Fibroblast of mammary gland (primary cell): Measurements from ENCODE around the gene INTS13.
A peak's percentile ranks its signal among the peaks of the same experiment; 100 is the strongest.
"Not testable (repeated sequence)": the region's sequence is repeated elsewhere in the genome, so short reads cannot be mapped to it uniquely, and the experiment has no call there.

Source experiments
- DNase-seq: peaks from one replicate; pipeline ENCODE4 v3.0.0-alpha.2; 2010; ENCODE audit warnings: low read depth
- H3K4me3 ChIP-seq: 2 replicates; pipeline ENCODE4 v1.5.1; 2011; ENCODE audit warnings: low read depth, mild to moderate bottlenecking, low read length, moderate library complexity; ENCODE audit not compliant: control insufficient read depth
- CTCF ChIP-seq: conservative IDR thresholded peaks from 2 replicates; pipeline ENCODE4 v1.5.1; 2011; ENCODE audit warnings: low read depth, low read length, inconsistent platforms; ENCODE audit not compliant: control insufficient read depth, insufficient read depth

The INTS13 gene

DNA sequence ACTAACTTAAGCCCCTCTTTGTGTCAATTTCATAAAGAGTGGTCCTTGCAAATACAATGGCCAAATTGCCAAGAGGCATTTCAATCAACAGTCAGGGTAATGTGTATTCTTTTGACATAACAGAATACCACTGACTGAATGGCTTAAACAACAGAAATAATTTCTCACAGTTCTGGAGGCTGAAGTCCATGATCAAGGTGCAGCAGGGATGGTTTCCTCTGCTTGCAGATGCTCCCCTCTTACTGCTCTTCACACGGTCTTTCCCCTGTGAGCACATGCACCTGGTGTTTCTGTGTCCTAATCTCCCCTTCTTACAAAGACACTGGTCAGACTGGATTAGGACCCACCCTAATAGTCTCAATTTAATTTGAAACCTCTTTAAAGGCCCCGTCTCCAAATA is 32.4 kb upstream of the INTS13 start:
- no peak for TF ChIP-seq CTCF
- no peak overlapping the region for H3K4me3 ChIP-seq
- DNase-seq: no peak

DNA sequence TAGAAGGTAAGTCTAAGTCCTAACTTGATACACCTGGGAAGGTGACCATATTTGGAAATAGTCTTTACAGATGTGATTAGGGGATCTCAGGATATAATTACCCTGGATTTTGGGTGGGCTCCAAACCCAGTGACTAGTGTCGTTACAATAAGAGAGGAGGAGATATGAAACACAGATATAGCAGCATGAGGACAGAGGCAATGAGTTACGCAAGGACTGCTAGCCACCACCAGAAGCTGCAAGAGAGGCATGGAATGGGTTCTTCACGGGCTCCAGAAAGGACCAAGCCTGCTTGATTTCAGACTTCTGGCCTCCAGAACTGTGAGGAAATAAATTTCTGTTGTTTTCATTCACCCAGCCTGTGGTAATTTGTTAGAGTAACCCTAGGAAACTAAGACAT is 29.1 kb upstream of the INTS13 start:
- no peak for DNase-seq
- no peak overlapping the region for H3K4me3 ChIP-seq
- no peak for TF ChIP-seq CTCF

- no peak for TF ChIP-seq CTCF
- H3K4me3 ChIP-seq: no peak overlapping the region
- DNase-seq: peak; percentile 26
Observed at GRCh38 chr12:26963413-26963812, 25.6 kb upstream of the INTS13 start.

GRCh38 chr12:26961803-26962202 is 24.0 kb upstream of the INTS13 start:
- DNase-seq: no peak
- H3K4me3 ChIP-seq: no peak overlapping the region
- TF ChIP-seq CTCF: no peak

DNA sequence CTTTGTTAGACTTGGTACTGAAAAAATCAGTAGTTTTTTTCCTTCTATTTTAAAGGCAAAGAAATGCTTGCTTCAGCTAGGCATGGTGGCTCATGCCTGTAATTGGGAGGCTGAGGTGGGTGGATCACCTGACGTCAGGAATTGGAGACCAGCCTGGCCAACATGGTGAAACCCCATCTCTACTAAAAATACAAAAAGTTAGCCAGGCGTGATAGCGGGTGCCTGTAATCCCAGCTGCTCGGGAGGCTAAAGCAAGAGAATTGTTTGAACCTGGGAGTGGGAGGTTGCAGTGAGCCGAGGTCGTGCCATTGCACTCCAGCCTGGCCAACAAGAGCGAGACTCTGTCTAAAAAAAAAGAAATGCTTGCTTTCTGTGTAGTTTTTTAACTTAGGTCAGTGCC is 23.6 kb upstream of the INTS13 start:
- not testable (repeated sequence) for H3K4me3 ChIP-seq, DNase-seq

- TF ChIP-seq CTCF: no peak
- no peak for DNase-seq
- no peak overlapping the region for H3K4me3 ChIP-seq
Observed at GRCh38 chr12:26954027-26954426, 16.2 kb upstream of the INTS13 start.

- TF ChIP-seq CTCF: no peak
- peak; percentile 45 for DNase-seq
- H3K4me3 ChIP-seq: no peak overlapping the region
Observed at GRCh38 chr12:26953447-26953846, 15.7 kb upstream of the INTS13 start.
